Vagina (tissue), 2 donors: Measurements from ENCODE around the gene HOXD8.

ENCODE experiments used
- POLR2A ChIP-seq, 2 donors: fragments of 450-650 bp; IDR thresholded peaks; one replicate each; pipeline ENCODE4 v1.6.1; 2017; ENCODE audit warnings: antibody characterized with exemption in 2 of 2, mild to moderate bottlenecking in 2 of 2, moderate library complexity in 2 of 2
- POLR2AphosphoS5 ChIP-seq, 2 donors: sonication (generic); formaldehyde crosslinking; IDR thresholded peaks; one replicate each; pipeline ENCODE4 v1.9.0; 2017; ENCODE audit warnings: antibody characterized with exemption in 2 of 2, mild to moderate bottlenecking in 2 of 2, low read depth in 1 of 2; ENCODE audit not compliant: insufficient read depth in 1 of 2
- TF ChIP-seq, protein P1 (sequence below), 3 experiments: fragments of 450-650 bp in 2 of 3; fragments of 200-600 bp in 1 of 3; sonication (generic) in 1 of 3; IDR thresholded peaks; one replicate each; pipeline ENCODE4 v1.5.1; 2017 to 2019; ENCODE audit warnings: antibody characterized with exemption in 3 of 3, mild to moderate bottlenecking in 2 of 3, moderate library complexity in 2 of 3

GRCh38 chr2:176109946-176110345, 19.6 kb upstream of the HOXD8 start:
- TF ChIP-seq, protein P1, sequence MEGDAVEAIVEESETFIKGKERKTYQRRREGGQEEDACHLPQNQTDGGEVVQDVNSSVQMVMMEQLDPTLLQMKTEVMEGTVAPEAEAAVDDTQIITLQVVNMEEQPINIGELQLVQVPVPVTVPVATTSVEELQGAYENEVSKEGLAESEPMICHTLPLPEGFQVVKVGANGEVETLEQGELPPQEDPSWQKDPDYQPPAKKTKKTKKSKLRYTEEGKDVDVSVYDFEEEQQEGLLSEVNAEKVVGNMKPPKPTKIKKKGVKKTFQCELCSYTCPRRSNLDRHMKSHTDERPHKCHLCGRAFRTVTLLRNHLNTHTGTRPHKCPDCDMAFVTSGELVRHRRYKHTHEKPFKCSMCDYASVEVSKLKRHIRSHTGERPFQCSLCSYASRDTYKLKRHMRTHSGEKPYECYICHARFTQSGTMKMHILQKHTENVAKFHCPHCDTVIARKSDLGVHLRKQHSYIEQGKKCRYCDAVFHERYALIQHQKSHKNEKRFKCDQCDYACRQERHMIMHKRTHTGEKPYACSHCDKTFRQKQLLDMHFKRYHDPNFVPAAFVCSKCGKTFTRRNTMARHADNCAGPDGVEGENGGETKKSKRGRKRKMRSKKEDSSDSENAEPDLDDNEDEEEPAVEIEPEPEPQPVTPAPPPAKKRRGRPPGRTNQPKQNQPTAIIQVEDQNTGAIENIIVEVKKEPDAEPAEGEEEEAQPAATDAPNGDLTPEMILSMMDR (IDR thresholded peaks at IDR 0.05): no peak
- TF ChIP-seq POLR2A (IDR thresholded peaks at IDR 0.05) (no peak), POLR2AphosphoS5 (IDR thresholded peaks at IDR 0.05; ENCODE audit: insufficient read depth in 1 of 2, low read depth in 1 of 2) (no peak)
